ENCODE data around the gene CFB.
A peak's percentile ranks its signal among the peaks of the same experiment; 100 is the strongest.
"Not testable (repeated sequence)": the region's sequence is repeated elsewhere in the genome, so short reads cannot be mapped to it uniquely, and the experiment has no call there.

The CFB gene

GRCh38 chr6:31915351-31915750 lies 30.5 kb upstream of the CFB start:
- DNase-seq, result no peak

GRCh38 chr6:31915756-31916155 lies 30.1 kb upstream of the CFB start:
- no peak for DNase-seq

GRCh38 chr6:31918069-31918720 lies 27.7 kb upstream of the CFB start:
- DNase-seq, result no peak

GRCh38 chr6:31919624-31920303 lies 26.1 kb upstream of the CFB start:
- no peak for DNase-seq

- DNase-seq, result no peak
Observed at GRCh38 chr6:31920811-31921210, 25.1 kb upstream of the CFB start.

GRCh38 chr6:31922942-31923341 lies 23.0 kb upstream of the CFB start:
- no peak for DNase-seq

GRCh38 chr6:31927242-31927862 lies 18.5 kb upstream of the CFB start, which contains the start of gene C2:
C2 (plus strand) TSS chr6:31927717; CDS start chr6:31927753, 36 bp downstream.
- no peak for DNase-seq

- no peak for DNase-seq
Observed at GRCh38 chr6:31927863-31928671, 17.8 kb upstream of the CFB start.

GRCh38 chr6:31928672-31928939 lies 17.3 kb upstream of the CFB start:
- no peak for DNase-seq

- no peak for DNase-seq
Observed at GRCh38 chr6:31930962-31931361, 14.9 kb upstream of the CFB start.

- DNase-seq, result not testable (repeated sequence)
Observed at GRCh38 chr6:31932137-31932536, 13.8 kb upstream of the CFB start.

- DNase-seq, result no peak
Observed at GRCh38 chr6:31933537-31933936, 12.4 kb upstream of the CFB start.

GRCh38 chr6:31935021-31935420 lies 10.9 kb upstream of the CFB start:
- DNase-seq, result no peak

- no peak for DNase-seq
Observed at GRCh38 chr6:31935823-31936222, 10.1 kb upstream of the CFB start.

- DNase-seq, result peak; percentile 2
Observed at GRCh38 chr6:31940256-31940664, 5.6 kb upstream of the CFB start.

- no peak for DNase-seq
Observed at GRCh38 chr6:31943742-31944141, 2.2 kb upstream of the CFB start.

GRCh38 chr6:31945154-31945506 lies 765 bp upstream of the CFB start:
- no peak for DNase-seq

GRCh38 chr6:31946370-31946885 lies 533 bp downstream of the CFB start:
- DNase-seq, result no peak

GRCh38 chr6:31947070-31947675 lies 1.3 kb downstream of the CFB start:
- no peak for DNase-seq

- DNase-seq, result no peak
Observed at GRCh38 chr6:31947864-31948263, 2.0 kb downstream of the CFB start.

GRCh38 chr6:31948306-31948705 lies 2.4 kb downstream of the CFB start:
- no peak for DNase-seq

GRCh38 chr6:31948753-31949413 lies 3.0 kb downstream of the CFB start:
- no peak for DNase-seq
